Subcutaneous abdominal adipose tissue (tissue), 5 donors: Measurements from ENCODE around the gene SFT2D3.

Experiments
- H3K27ac ChIP-seq: one replicate; pipeline ENCODE4 v1.7.0; 2013; ENCODE audit warnings: low read depth, mild to moderate bottlenecking, inconsistent platforms, low read length, moderate library complexity
- H3K27me3 ChIP-seq, 5 donors: one replicate each; pipeline ENCODE4 v1.7.0; 2013; ENCODE audit warnings: low read length in 5 of 5, inconsistent platforms in 1 of 5; ENCODE audit not compliant: control insufficient read depth in 5 of 5, insufficient read depth in 4 of 5
- H3K36me3 ChIP-seq, 5 donors: one replicate each; pipeline ENCODE4 v1.7.0; 2013; ENCODE audit warnings: low read length in 5 of 5; ENCODE audit not compliant: control insufficient read depth in 5 of 5, insufficient read depth in 5 of 5
- H3K4me1 ChIP-seq, 5 donors: one replicate each; pipeline ENCODE4 v1.7.0; 2013; ENCODE audit warnings: low read length in 5 of 5, mild to moderate bottlenecking in 3 of 5, moderate library complexity in 1 of 5; ENCODE audit not compliant: control insufficient read depth in 5 of 5, insufficient read depth in 5 of 5
- H3K4me3 ChIP-seq, 5 donors: one replicate each; pipeline ENCODE4 v1.7.0; 2013; ENCODE audit warnings: low read length in 5 of 5, low read depth in 1 of 5
- H3K9ac ChIP-seq, 5 donors: one replicate each; pipeline ENCODE4 v1.7.0; 2013; ENCODE audit warnings: low read length in 5 of 5, mild to moderate bottlenecking in 4 of 5, moderate library complexity in 3 of 5
- H3K9me3 ChIP-seq, 5 donors: one replicate each; pipeline ENCODE4 v1.7.0; 2013; ENCODE audit warnings: low read length in 5 of 5; ENCODE audit not compliant: control insufficient read depth in 5 of 5
- donor health status: healthy.
- donor health status: healthy.
- donor health status: healthy.
- donor health status: healthy.
- donor health status: healthy.

The SFT2D3 gene

GRCh38 chr2:127664065-127664894 lies 37.0 kb upstream of the SFT2D3 start:
- H3K4me1 ChIP-seq, result peaks cover 12 to 70% (median 44%) of the 10 kb centered on the region in 5 donors

GRCh38 chr2:127664895-127665225 lies 36.4 kb upstream of the SFT2D3 start:
- Histone ChIP-seq H3K4me1 (peaks cover 10 to 64% (median 40%) of the 10 kb centered on the region in 5 donors), H3K36me3 (no peaks in the 10 kb centered on the region), H3K9ac (peak overlapping the region in 3 of 5 donors; percentile 35 to 68 (median 48)), H3K27ac (peak overlapping the region; percentile 76), H3K9me3 (no peaks in the 10 kb centered on the region), H3K27me3 (peaks cover 2 to 10% (median 6%) of the 10 kb centered on the region in 5 donors), H3K4me3 (peak overlapping the region in 3 of 5 donors; percentile 44 to 59 (median 52))

More at GRCh38 chr2:127664065-127664894, 37.0 kb upstream of the SFT2D3 start:
- Histone ChIP-seq H3K9ac (peak overlapping the region in 2 of 5 donors; percentile 41 to 68), H3K4me3 (peak overlapping the region in 4 of 5 donors; percentile 42 to 59 (median 48)), H3K36me3 (no peaks in the 10 kb centered on the region), H3K27me3 (peaks cover 2 to 10% (median 6%) of the 10 kb centered on the region in 5 donors), H3K9me3 (no peaks in the 10 kb centered on the region), H3K27ac (peak overlapping the region; percentile 76)

- Histone ChIP-seq H3K4me3 (peak overlapping the region in 2 of 5 donors; percentile 44 to 52), H3K9ac (peak overlapping the region in 2 of 5 donors; percentile 48 to 68), H3K27ac (peak overlapping the region; percentile 76), H3K27me3 (peaks cover 2 to 10% (median 6%) of the 10 kb centered on the region in 5 donors), H3K9me3 (no peaks in the 10 kb centered on the region), H3K36me3 (no peaks in the 10 kb centered on the region), H3K4me1 (peaks cover 10 to 59% (median 38%) of the 10 kb centered on the region in 5 donors)
These were observed 35.9 kb upstream of the SFT2D3 start for GRCh38 chr2:127665267-127665893.

- Histone ChIP-seq H3K4me3 (no peak overlapping the region), H3K36me3 (peaks cover 0 to 5% (median 0%) of the 10 kb centered on the region in 5 donors), H3K4me1 (peaks cover 5 to 60% (median 31%) of the 10 kb centered on the region in 5 donors), H3K9ac (no peak overlapping the region), H3K9me3 (no peaks in the 10 kb centered on the region), H3K27me3 (peaks cover 0 to 9% (median 2%) of the 10 kb centered on the region in 5 donors), H3K27ac (no peak overlapping the region)
These were observed 32.2 kb upstream of the SFT2D3 start for GRCh38 chr2:127669056-127669455.

- Histone ChIP-seq H3K27ac (no peak overlapping the region), H3K4me3 (no peak overlapping the region)
These were observed 31.0 kb upstream of the SFT2D3 start for GRCh38 chr2:127670055-127670956.

GRCh38 chr2:127670957-127671290 lies 30.4 kb upstream of the SFT2D3 start:
- Histone ChIP-seq H3K4me1 (peaks cover 5 to 52% (median 35%) of the 10 kb centered on the region in 5 donors), H3K27ac (no peak overlapping the region), H3K27me3 (peaks cover 0 to 3% (median 0%) of the 10 kb centered on the region in 5 donors)

More at GRCh38 chr2:127670055-127670956, 31.0 kb upstream of the SFT2D3 start:
- no peak overlapping the region for H3K9ac ChIP-seq
- H3K4me1 ChIP-seq, result peaks cover 5 to 56% (median 31%) of the 10 kb centered on the region in 5 donors
- H3K36me3 ChIP-seq, result peaks cover 0 to 5% (median 0%) of the 10 kb centered on the region in 5 donors
- H3K27me3 ChIP-seq, result peaks cover 0 to 3% (median 0%) of the 10 kb centered on the region in 5 donors
- H3K9me3 ChIP-seq, result no peaks in the 10 kb centered on the region

GRCh38 chr2:127671557-127672302 lies 29.6 kb upstream of the SFT2D3 start:
- Histone ChIP-seq H3K27ac (peak overlapping the region; percentile 78), H3K27me3 (peaks cover 0 to 3% (median 0%) of the 10 kb centered on the region in 5 donors), H3K9ac (peak overlapping the region in 1 of 5 donors; percentile 56), H3K9me3 (no peaks in the 10 kb centered on the region), H3K36me3 (peaks cover 0 to 5% (median 0%) of the 10 kb centered on the region in 5 donors), H3K4me3 (peak overlapping the region in 3 of 5 donors; percentile 11 to 78 (median 76)), H3K4me1 (peaks cover 5 to 57% (median 38%) of the 10 kb centered on the region in 5 donors)

More at GRCh38 chr2:127670957-127671290, 30.4 kb upstream of the SFT2D3 start:
- H3K36me3 ChIP-seq, result peaks cover 0 to 5% (median 0%) of the 10 kb centered on the region in 5 donors
- H3K9ac ChIP-seq, result no peak overlapping the region
- no peaks in the 10 kb centered on the region for H3K9me3 ChIP-seq
- H3K4me3 ChIP-seq, result no peak overlapping the region

- Histone ChIP-seq H3K4me1 (peaks cover 5 to 62% (median 42%) of the 10 kb centered on the region in 5 donors), H3K4me3 (peak overlapping the region in 4 of 5 donors; percentile 29 to 78 (median 77)), H3K9ac (peak overlapping the region in 3 of 5 donors; percentile 0 to 77 (median 75)), H3K27me3 (peaks cover 0 to 3% (median 0%) of the 10 kb centered on the region in 5 donors), H3K36me3 (peaks cover 0 to 5% (median 0%) of the 10 kb centered on the region in 5 donors), H3K9me3 (no peaks in the 10 kb centered on the region), H3K27ac (peak overlapping the region; percentile 78)
These were observed 28.7 kb upstream of the SFT2D3 start for GRCh38 chr2:127672341-127673224.
